ENCODE measurements around the gene OR6C70. TPM values are rescaled to one million over a fixed set of nuclear protein-coding genes. Genes with fewer than 3 reads are reported as not detected.

OR6C70 gene
- total and polyA plus RNA-seq, 9 of the 15 experiments (the other 6 are each of a cell fraction or from before 2014, with no cell fraction given) = not detected

DNA sequence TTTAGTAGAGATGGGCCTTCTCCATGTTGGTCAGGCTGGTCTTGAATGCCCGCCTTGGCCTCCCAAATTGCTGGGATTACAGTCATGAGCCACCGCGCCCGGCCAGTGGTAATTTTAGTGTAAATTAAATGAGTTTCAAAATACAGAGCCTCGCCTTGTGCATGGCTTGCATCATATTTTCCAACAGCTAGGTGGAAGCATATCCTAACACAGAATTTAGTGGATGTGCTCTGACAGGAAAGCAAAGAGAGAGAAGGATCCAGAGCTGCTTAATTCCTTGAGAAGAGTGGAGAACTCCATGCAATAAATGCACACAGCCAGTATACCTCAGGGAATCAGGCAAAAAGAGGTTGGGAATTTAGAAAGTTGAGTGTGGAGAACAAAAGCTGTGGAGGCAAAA lies 23.6 kb downstream of the OR6C70 start:
- WGBS (ENCODE audit: insufficient coverage, low coverage, missing lambda C conversion rate) = 0% methylated on average over 5 of the region's 5 CpGs
- no peaks in the 10 kb centered on the region for H3K9me1 ChIP-seq (ENCODE audit: control insufficient read depth, insufficient read depth, low read length)
- no peak overlapping the region for H3K4me3 ChIP-seq
- H3K4me1 ChIP-seq (replicated peaks in 1 of 2; ENCODE audit: control insufficient read depth in 2 of 2, insufficient read depth in 2 of 2, low read length in 2 of 2) = no peaks in the 10 kb centered on the region
- no peak overlapping the region for H3K9ac ChIP-seq (ENCODE audit: insufficient read depth in 1 of 2, low read depth in 2 of 2, low read length in 2 of 2)
- H3K79me2 ChIP-seq (ENCODE audit: control insufficient read depth, insufficient read depth, low read length) = no peaks in the 10 kb centered on the region
- no peak overlapping the region for H3K27ac ChIP-seq (ENCODE audit: extremely low read depth, low read depth, low read length)
- H2AFZ ChIP-seq (ENCODE audit: low read depth, low read length) = no peak overlapping the region
- DNase-seq (ENCODE audit: extremely low read depth in 1 of 4, low spot score in 3 of 4) (no peak), ATAC-seq (peak; percentile 40; the same call in 1 of the 3 replicates), FAIRE-seq (no peak)
- ChIA-PET CTCF (ENCODE audit: low intra/inter-chr PET ratio) (interaction anchor here (0.5 to 2.6 kb wide), 3 partner anchors 34 to 247 kb away, joined by 3 to 25 read pairs (median 5); no protein-coding TSS in a partner anchor), POLR2A (interaction anchor here (0.6 to 1.0 kb wide), 2 partner anchors 8 to 277 kb away, joined by 3 to 4 read pairs; no protein-coding TSS in a partner anchor)
- BruUV-seq (replicated peaks) = no TSS peak
- no peaks in the 10 kb centered on the region for H4K20me1 ChIP-seq (replicated peaks; ENCODE audit: control insufficient read depth, insufficient read depth, low read length)
- H3K4me2 ChIP-seq (ENCODE audit: insufficient read depth, low read length) = no peak overlapping the region
- in situ Hi-C loops (cut with MboI) = no loop called here
- H3K9me3 ChIP-seq (replicated peaks; ENCODE audit: control insufficient read depth, insufficient read depth, low read depth, low read length) = no peaks in the 10 kb centered on the region
- H3K27me3 ChIP-seq (ENCODE audit: control insufficient read depth in 2 of 2, insufficient read depth in 2 of 2, low read length in 2 of 2) = no peaks in the 10 kb centered on the region
- H3K36me3 ChIP-seq (ENCODE audit: control insufficient read depth, insufficient read depth, low read length) = no peaks in the 10 kb centered on the region
- intact Hi-C loops (cut with micrococcal nuclease) = loop anchor here (1.0 to 10.0 kb wide), 2 partner anchors 173 to 262 kb away; no protein-coding TSS in a partner anchor
- TF ChIP-seq RAD21 (CRISPR knock-in tag; conservative IDR thresholded peaks at IDR 0.05 in 1 of 2, IDR thresholded peaks at IDR 0.05 in 1 of 2) = peak; percentile 40 to 54
- TF ChIP-seq, protein P1, sequence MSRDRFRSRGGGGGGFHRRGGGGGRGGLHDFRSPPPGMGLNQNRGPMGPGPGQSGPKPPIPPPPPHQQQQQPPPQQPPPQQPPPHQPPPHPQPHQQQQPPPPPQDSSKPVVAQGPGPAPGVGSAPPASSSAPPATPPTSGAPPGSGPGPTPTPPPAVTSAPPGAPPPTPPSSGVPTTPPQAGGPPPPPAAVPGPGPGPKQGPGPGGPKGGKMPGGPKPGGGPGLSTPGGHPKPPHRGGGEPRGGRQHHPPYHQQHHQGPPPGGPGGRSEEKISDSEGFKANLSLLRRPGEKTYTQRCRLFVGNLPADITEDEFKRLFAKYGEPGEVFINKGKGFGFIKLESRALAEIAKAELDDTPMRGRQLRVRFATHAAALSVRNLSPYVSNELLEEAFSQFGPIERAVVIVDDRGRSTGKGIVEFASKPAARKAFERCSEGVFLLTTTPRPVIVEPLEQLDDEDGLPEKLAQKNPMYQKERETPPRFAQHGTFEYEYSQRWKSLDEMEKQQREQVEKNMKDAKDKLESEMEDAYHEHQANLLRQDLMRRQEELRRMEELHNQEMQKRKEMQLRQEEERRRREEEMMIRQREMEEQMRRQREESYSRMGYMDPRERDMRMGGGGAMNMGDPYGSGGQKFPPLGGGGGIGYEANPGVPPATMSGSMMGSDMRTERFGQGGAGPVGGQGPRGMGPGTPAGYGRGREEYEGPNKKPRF (IDR thresholded peaks at IDR 0.05; ENCODE audit: low read depth, low read length) = no peak
- TF ChIP-seq, protein P2, sequence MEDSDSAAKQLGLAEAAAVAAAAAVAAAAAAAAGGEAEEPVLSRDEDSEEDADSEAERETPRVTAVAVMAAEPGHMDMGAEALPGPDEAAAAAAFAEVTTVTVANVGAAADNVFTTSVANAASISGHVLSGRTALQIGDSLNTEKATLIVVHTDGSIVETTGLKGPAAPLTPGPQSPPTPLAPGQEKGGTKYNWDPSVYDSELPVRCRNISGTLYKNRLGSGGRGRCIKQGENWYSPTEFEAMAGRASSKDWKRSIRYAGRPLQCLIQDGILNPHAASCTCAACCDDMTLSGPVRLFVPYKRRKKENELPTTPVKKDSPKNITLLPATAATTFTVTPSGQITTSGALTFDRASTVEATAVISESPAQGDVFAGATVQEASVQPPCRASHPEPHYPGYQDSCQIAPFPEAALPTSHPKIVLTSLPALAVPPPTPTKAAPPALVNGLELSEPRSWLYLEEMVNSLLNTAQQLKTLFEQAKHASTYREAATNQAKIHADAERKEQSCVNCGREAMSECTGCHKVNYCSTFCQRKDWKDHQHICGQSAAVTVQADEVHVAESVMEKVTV (CRISPR knock-in tag; IDR thresholded peaks at IDR 0.05) = 0 out of 2 replicates have a peak, but pooled peaks have one; percentile 27
- no peak for TF ChIP-seq CEBPG (CRISPR knock-in tag; IDR thresholded peaks at IDR 0.05)
- TF ChIP-seq CEBPG (tag; conservative IDR thresholded peaks at IDR 0.05 in 1 of 2, IDR thresholded peaks at IDR 0.05 in 1 of 2) = 0 out of 4 replicates have a peak, but pooled peaks of 1 of the 2 experiments have one; percentile 28
- TF ChIP-seq, protein P3, sequence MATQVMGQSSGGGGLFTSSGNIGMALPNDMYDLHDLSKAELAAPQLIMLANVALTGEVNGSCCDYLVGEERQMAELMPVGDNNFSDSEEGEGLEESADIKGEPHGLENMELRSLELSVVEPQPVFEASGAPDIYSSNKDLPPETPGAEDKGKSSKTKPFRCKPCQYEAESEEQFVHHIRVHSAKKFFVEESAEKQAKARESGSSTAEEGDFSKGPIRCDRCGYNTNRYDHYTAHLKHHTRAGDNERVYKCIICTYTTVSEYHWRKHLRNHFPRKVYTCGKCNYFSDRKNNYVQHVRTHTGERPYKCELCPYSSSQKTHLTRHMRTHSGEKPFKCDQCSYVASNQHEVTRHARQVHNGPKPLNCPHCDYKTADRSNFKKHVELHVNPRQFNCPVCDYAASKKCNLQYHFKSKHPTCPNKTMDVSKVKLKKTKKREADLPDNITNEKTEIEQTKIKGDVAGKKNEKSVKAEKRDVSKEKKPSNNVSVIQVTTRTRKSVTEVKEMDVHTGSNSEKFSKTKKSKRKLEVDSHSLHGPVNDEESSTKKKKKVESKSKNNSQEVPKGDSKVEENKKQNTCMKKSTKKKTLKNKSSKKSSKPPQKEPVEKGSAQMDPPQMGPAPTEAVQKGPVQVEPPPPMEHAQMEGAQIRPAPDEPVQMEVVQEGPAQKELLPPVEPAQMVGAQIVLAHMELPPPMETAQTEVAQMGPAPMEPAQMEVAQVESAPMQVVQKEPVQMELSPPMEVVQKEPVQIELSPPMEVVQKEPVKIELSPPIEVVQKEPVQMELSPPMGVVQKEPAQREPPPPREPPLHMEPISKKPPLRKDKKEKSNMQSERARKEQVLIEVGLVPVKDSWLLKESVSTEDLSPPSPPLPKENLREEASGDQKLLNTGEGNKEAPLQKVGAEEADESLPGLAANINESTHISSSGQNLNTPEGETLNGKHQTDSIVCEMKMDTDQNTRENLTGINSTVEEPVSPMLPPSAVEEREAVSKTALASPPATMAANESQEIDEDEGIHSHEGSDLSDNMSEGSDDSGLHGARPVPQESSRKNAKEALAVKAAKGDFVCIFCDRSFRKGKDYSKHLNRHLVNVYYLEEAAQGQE (IDR thresholded peaks at IDR 0.05; ENCODE audit: borderline replicate concordance) = peak; percentile 44; the same call in 1 of the 2 replicates
- TF ChIP-seq, protein P3 (CRISPR knock-in tag; IDR thresholded peaks at IDR 0.05; ENCODE audit: low read depth) = no peak

Measured in K562 (cell line).